ENCODE measurements around the gene ARL16.

The ARL16 gene

GRCh38 chr17:81666092-81666341 is 17.6 kb downstream of the ARL16 start:
- no peak for DNase-seq

DNA sequence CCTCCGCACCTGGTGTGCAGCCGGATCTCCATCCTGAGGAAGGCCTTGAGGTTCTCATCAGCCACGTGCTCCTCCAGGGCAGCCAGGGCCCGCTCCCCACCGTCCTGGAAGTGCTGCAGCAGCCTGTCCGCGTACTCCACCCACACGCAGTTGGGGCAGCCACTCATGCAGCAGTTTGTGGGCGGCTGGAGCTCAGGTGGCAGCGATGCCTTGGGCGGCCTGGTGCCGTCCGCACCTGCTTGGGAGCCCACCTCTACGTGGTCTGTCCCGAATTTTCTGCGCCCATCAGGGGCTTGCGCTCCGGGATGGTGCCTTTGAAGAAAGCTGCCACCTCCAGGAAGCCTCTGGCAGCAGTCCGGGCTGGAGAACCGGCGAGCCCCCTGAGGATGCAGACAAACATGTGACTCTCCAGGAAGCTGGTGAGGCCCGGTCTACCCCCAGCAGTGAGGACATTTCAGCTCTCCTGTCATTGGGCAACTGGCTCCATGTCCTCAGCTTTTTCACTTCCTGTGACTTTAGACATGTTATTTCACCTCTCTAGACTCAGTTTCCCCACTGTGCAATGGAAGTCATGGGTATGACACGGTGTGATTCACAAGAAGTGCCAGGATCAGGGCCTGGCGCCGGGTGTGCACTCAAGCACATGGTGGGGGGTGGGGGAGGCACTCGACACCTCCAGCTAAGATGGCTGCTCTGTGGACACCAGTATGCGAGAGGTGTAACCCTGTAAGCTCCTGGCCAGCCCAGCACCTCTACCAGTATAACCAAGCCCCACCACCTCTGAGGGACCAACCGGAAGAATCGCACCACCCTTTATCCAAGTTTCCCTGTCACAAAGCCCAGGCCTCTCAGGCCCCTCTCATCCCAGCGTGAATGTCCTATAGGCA is 18.1 kb downstream of the ARL16 start:
- DNase-seq: no peak

DNA sequence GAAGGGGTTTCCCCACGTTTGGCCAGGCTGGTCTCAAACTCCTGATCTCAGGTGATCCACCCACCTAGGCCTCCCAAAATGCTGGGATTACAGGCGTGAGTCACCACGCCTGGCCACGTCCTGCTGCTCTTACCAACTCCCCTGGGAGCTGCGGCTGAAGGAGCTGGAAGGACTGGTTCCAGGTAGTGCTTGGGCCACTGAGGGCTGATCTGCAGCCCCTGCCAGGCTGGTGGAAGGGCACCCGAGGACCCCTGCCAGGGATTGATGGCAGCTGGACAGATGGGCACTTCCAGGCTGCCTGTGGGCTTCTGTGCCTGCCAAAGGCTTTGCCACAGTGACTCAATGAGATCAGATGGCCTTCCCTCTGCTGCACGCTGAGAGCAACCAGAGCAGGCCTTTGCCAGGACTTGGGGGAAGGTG is 19.5 kb downstream of the ARL16 start:
- no peak for DNase-seq

- no peak for DNase-seq
Measured at GRCh38 chr17:81662002-81662401, 21.6 kb downstream of the ARL16 start.

GRCh38 chr17:81660441-81660840 is 23.2 kb downstream of the ARL16 start:
- no peak for DNase-seq

- DNase-seq: no peak
Measured at GRCh38 chr17:81659038-81659437, 24.6 kb downstream of the ARL16 start.

DNA sequence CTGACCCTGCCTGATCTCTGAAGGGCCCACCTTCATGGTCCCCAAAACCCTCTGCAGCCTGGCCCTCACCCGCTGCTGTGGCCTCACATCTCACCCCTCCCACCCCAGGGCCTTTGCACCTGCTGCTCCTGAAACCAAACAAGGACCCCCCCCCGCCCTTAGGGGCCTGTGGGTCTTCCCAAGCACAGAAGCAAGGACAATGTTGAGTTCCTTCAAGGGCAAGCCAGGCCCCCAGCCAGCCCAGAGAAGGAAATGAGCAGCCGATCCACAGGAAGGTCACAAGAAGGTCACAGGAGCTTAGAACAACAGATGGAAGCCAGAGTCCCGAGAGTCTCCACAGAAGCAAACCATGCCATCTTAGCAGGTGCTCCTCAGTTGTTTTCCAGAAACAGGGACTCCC is 26.8 kb downstream of the ARL16 start:
- no peak for DNase-seq

GRCh38 chr17:81656118-81656743 is 27.4 kb downstream of the ARL16 start, which contains the start of gene PDE6G:
TSS of gene PDE6G (minus strand) at chr17:81656542. CDS start at chr17:81653305, 3,237 bp downstream.
- no peak for DNase-seq

GRCh38 chr17:81655378-81656117 is 28.0 kb downstream of the ARL16 start:
- no peak for DNase-seq

DNA sequence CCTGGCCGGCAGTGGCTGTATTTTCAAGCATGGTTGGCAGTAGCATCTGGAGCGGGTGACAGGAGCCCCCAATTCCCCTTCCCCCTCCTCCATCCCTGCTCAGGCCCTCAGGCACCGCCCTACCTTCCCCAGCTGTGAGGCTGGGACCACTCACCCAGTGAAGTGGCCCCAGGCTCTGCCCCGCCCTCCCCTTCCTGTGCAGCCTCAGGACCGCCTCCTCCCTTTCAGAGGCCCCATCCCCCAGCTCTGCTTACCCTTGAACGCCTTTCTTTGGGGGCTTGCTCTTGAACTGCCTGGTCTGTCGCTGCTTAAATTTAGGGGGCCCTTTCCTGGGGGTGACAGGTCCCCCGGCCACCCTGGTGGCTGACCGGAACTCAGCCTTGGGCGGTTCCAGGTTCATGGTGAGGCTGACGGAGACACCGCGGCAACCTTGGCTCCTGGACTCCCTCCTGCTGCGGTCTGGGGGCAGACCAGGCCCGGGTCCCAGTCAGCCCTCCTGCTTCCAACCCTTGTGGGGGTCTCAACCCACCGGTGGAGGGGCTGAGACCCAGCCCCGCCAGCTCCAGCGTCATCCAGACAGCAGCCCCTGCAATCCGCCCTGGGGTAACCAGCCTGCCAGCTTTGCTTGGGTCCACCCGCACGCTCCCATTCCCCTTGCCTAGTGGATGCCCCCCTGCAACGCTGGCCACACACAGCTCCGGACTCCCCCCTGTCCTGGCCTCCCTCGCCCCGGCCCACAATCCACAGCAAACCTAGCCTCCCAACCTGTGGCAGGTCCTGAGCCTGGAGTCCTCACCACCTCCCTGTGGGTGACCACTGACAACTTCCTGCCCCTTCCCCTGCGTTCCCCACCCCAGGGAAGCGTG is 30.5 kb downstream of the ARL16 start:
- DNase-seq: no peak

GRCh38 chr17:81651692-81652091 is 31.9 kb downstream of the ARL16 start:
- DNase-seq: no peak

DNA sequence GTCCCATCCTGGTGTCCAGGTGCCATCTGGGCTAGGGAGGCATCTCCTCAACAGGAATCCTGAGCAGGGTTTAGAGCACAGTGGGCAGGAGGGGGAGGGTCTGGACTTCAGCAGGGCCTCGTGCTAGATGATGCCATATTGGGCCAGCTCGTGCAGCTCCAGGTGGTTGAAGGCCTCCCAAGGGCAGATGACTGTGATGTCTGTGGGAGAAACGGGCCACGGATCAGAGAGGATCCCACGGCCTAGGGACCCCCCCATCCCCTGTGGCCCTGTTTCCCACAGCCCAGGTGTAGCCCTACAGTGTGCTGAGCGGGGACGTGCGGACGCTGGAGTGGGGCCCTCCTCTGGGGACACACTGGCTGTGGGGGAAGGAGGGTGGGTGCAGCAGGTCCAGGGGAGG is 32.6 kb downstream of the ARL16 start:
- no peak for DNase-seq

DNA sequence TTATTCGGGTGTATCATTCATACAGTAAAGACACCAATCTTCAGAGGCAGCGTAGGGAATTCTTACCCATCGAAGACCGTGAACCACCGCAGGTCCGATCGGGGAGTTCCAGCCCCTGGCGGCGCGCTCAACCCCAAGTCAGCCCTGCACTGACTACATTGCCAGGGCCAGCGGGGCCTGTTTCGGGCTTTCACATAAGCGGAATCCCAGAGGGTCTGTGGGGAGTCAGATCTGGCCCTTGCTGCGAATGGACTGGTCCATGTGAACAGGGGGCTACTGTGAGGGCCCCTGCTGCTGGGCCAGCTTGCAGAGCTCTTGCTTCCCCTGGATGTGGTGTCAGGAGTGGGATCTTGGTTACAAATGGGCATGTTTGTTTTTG is 34.9 kb downstream of the ARL16 start:
- no peak for DNase-seq

DNA sequence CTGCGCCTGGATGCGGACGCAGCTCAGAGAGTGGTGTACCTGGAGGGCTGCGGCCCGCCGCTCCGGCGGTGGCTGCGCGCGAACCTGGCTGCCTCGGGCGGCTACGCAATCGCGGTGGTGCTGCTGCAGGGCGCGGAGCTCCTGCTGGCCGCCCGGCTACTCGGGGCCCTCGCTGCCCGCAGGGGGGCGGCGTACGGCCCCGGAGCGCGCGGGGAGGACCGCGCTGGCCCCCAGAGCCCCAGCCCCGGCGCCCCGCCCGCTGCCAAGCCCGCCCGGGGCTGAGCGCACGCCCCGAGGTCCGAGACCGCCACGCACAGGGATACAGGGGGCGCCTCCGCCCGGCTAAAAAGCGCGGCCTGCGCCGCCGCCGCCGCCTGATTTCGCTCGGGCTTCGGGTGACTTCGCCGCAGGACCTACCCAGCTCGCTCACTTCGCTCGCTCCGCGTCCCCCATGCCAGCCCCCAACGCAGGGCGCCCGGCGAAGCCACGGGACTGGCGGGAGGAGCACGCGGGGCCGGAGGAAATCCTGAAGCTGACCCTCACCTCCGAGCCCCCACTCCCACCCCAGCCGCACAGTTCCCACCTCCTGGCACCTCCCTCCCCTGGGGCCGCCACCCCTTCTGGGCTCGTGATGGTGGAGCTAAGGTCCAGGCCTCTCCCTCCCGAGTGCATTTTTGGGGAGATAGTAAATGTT is 35.4 kb downstream of the ARL16 start:
- DNase-seq: peak; percentile 20

DNA sequence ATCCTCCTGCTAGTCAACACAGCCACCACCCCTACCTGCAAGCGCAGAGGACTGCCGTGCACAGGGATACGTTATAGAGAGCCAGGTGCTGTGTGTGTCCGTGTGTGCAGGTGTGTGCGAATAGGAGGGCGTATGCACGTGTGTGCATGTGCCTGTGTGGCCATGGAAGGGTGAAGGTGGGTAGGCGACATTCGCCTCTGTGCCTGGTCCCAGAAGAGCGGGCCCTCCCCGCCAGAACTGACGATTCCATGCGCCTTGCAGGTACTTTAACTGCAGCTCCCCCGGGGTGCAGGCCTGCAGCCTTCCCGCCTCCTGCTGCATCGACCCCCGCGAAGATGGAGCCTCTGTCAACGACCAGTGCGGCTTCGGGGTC is 36.0 kb downstream of the ARL16 start:
- peak; percentile 14 for DNase-seq

DNA sequence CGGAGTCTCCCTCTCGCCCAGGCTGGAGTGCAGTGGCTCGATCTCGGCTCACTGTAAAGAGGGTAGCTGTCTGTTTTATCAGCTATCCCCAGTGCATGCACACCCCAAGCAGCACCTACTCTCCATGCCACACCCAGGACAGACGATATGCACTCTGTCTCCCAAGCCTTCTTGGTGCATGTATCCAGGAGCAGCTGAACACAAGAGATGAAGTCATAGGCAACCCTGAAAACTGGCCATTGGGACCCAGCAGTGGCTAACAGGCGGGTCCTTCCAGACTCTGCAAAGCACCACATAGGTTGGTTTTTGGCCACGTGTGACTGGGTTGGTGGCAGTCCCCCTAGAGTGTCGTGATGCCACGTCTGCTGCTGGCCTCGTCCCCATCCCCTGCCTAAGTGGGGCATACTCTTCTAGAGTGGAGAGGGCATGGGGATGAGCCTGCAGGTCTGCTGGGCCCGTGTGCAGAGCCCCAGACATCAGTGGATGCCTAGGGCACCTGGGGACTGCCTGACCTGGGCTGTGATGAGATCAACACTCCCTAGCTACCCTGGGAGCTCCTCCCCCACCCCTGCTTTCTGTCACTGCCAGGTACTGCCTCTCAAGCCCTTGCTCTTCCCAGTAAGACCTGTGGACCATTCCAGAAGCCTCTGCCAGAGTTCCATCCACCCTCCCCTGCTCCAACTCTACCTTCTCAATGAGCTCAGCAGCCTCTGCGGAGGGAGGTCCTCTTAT is 36.6 kb downstream of the ARL16 start:
- no peak for DNase-seq

DNA sequence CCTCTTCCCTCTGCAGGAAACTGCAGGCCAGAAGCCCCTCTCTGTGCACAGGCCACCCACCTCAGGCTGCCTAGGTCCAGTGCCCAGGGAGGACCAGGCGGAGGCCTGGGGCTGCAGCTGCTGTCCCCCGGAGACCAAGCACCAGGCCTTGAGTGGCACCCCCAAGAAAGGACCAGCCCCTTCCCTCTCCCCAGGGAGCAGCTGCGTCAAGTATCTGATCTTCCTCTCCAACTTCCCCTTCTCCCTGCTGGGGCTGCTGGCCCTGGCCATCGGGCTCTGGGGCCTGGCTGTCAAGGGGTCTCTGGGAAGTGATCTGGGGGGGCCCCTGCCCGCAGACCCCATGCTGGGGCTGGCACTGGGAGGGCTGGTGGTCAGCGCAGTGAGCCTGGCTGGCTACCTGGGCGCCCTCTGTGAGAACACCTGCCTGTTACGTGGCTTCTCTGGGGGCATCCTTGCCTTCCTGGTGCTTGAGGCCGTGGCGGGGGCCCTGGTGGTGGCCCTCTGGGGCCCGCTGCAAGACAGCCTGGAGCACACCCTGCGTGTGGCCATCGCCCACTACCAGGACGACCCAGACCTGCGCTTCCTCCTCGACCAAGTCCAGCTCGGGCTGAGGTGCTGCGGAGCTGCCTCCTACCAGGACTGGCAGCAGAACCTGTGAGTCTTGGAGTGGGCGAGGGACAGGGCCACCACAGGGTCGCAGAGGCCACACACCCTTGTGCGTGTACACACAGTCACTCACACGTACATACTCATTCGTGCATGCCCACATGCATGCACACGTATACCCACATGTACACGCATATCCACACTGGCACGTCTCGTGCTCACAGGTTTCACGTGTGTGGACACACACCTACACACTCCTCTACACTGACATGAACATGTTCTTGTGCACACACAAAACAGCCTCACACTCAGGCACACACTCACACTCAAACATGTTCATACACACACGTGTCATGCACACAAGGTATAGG is 38.3 kb downstream of the ARL16 start:
- no peak for DNase-seq

GRCh38 chr17:81644496-81644895 is 39.1 kb downstream of the ARL16 start:
- no peak for DNase-seq

GRCh38 chr17:81641825-81642489 is 41.6 kb downstream of the ARL16 start:
- no peak for DNase-seq

GRCh38 chr17:81640011-81640410 is 43.6 kb downstream of the ARL16 start:
- DNase-seq: no peak

Measured in retina (tissue), 1 donor.